ENCODE data around the gene RAPGEF4. TPM values are rescaled to one million over a fixed set of nuclear protein-coding genes. Genes with fewer than 3 reads are reported as not detected.
A peak's percentile ranks its signal among the peaks of the same experiment; 100 is the strongest.

The RAPGEF4 gene
- total and polyA plus RNA-seq, 11 donors: 1.3 to 21.2 (median 10.5) TPM

DNA sequence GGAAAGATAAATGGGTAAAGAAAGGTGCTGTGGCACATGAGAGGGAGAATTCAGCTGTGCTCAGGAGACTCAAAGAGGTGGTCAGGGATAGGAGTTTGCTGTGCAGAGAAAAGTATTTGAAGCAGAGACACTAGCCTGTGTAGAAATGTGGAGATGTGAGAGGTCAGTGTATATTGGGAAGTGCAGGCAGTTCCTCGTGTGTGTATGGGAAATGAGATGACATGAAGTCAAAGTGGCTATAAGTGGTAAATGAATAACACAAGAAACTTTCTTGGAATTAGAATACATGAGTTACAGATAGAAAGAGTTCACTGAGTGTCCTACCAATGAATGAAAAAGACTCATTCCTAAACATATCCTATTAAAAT is 351.6 kb downstream of the RAPGEF4 start:
- TF ChIP-seq POLR2A (IDR thresholded peaks at IDR 0.05) (no peak), CTCF (IDR thresholded peaks at IDR 0.05) (no peak)
- ATAC-seq: peak in 1 of 4 donors; percentile 9

DNA sequence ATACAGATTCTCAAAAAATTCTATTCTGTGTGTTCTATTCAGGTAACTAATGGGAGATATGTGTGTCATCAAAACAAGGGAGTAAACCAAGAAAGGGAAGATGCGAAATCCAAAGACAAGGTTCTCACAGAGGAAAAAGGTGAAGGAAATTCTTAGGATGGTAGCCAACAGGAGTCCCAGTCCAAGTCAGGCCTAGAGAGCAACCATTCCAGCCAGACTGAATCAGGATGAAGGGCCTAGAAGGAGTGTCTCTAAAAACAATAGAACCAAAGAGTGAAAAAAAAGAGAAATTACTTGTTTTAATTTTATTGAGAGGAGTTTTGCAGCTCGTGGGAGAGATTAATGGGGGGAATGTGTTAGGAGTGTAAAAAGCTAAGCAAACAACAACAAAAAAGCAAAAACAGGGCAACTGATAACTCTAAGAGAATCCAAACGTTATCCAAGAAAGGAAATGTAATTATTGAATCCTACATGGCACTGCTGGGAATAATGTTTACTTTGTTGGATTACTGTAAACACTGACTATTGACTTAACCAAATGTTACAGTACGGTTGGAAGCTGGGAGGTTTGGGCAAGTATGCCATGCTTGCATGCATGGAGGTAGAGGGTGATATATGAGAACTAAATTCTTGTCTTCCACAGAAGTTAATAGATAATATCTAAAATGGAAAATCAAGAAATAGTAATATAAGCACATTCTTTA is 352.3 kb downstream of the RAPGEF4 start:
- intact Hi-C loops (cut with DNase I): no loop called here
- ATAC-seq (no peak), DNase-seq (no peak)
- no peak overlapping the region for H3K4me3 ChIP-seq
- TF ChIP-seq CTCF (IDR thresholded peaks at IDR 0.05) (no peak), POLR2A (IDR thresholded peaks at IDR 0.05) (no peak)
- H3K36me3 ChIP-seq: peaks cover 0 to 23% (median 11%) of the 10 kb centered on the region in 9 donors
- WGBS, 4 donors: 73 to 83% (median 81%) methylated on average over 4 of the region's 4 CpGs
- peaks cover 0 to 77% (median 35%) of the 10 kb centered on the region in 12 donors for H3K4me1 ChIP-seq
- H3K27ac ChIP-seq: peak overlapping the region in 9 of 12 donors; percentile 36 to 83 (median 71)
- H3K9me3 ChIP-seq: no peaks in the 10 kb centered on the region
- no peaks in the 10 kb centered on the region for H3K27me3 ChIP-seq

More for the DNA sequence above, 351.6 kb downstream of the RAPGEF4 start:
- Histone ChIP-seq H3K27ac (peak overlapping the region in 10 of 12 donors; percentile 52 to 83 (median 72)), H3K36me3 (peaks cover 0 to 15% (median 7%) of the 10 kb centered on the region in 9 donors), H3K27me3 (no peaks in the 10 kb centered on the region), H3K4me1 (peaks cover 0 to 77% (median 37%) of the 10 kb centered on the region in 12 donors), H3K4me3 (no peak overlapping the region), H3K9me3 (no peaks in the 10 kb centered on the region)
- no peak for DNase-seq
- 38 to 44% (median 43%) methylated on average over 1 of the region's 1 CpG for WGBS, 4 donors
- intact Hi-C loops (cut with DNase I): no loop called here

DNA sequence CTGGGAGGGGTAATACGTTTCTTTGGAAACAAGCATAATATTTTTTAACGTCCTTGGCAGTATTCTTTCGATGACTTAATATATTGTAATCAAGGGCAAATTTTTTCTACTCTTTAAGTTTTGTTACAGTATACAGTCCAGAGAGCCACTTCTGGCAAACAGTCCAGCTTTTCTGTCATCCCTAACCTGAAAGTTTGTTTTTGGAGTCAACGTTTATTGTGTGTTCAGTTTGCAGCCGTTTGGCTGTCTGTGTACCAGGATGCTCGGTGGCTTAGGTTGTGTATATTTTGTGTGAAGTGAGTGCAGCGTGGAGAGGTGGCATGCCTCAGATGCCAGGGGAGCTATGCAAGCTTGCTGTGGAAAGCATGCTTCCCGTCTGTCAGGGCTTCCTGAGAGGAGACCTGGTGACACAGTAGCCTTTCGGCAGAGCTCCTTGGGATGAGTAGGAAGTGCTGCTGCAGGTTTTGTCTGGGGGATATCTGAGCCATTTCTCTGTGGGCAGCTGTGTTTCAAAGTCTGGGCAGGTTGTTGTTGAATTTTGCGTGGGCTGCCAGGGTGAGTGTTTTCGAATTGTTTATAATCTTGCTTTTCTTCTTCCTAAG is 354.7 kb downstream of the RAPGEF4 start:
- Histone ChIP-seq H3K9me3 (no peaks in the 10 kb centered on the region), H3K27ac (peak overlapping the region; percentile 48 to 85 (median 75)), H3K4me3 (peak overlapping the region in 7 of 12 donors; percentile 4 to 34 (median 30)), H3K36me3 (peaks cover 0 to 29% (median 11%) of the 10 kb centered on the region in 9 donors), H3K4me1 (peaks cover 0 to 77% (median 22%) of the 10 kb centered on the region in 12 donors), H3K27me3 (no peaks in the 10 kb centered on the region)
- ATAC-seq (peak; percentile 57 to 83 (median 74)), DNase-seq (peak in 4 of 5 donors; percentile 34 to 66 (median 50))
- intact Hi-C loops (cut with DNase I): loop anchor here in 4 of 10 donors (5.0 kb wide), 3 partner anchors 107 to 122 kb away; no protein-coding TSS in a partner anchor
- no peak for TF ChIP-seq POLR2A (IDR thresholded peaks at IDR 0.05)
- no peak for TF ChIP-seq CTCF (IDR thresholded peaks at IDR 0.05)
- WGBS, 4 donors: 34 to 47% (median 39%) methylated on average over 11 of the region's 11 CpGs
